TTC549 (cell line): ENCODE measurements around the gene TMEM45A.

Experiments
- FAIRE-seq: peaks from 2 replicates; lab custom pipeline; 2012; peaks lifted over from hg19 to GRCh38; lab: Jason Lieb, UNC

The TMEM45A gene

DNA sequence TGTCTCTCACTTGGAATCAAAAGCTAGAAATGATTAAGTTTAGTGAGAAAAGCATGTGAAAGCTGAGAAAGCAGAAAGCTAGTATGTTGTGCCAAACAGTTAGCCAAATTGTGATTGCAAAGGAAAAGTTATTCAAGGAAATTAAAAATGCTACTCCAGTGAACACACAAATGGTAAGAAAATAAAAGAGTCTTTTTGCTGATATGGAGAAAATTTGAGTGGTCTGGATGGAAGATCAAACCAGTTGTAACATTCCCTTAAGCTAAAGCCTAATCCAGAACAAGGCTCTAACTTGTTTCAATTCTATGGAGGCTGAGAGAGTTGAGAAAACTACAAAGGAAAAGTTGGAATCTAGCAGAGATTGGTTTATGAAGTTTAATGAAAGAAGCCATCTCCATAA is 128.8 kb downstream of the TMEM45A start:
- FAIRE-seq, result no peak
